ES-I3 (cell line): ENCODE measurements around the gene MUC20.
"Not testable (repeated sequence)": the region's sequence is repeated elsewhere in the genome, so short reads cannot be mapped to it uniquely, and the experiment has no call there.

Source experiments
- H3K36me3 ChIP-seq: 2 replicates; pipeline ENCODE4 v1.6.1; 2013; ENCODE audit warnings: mild to moderate bottlenecking, low read length, control low read depth, moderate library complexity; ENCODE audit not compliant: insufficient read depth
- H3K4me1 ChIP-seq: 2 replicates; pipeline ENCODE4 v1.6.1; 2013; ENCODE audit warnings: mild to moderate bottlenecking, control low read depth, low read length; ENCODE audit not compliant: insufficient read depth
- H3K9ac ChIP-seq: 2 replicates; pipeline ENCODE4 v1.6.1; 2013; ENCODE audit warnings: low read depth, mild to moderate bottlenecking, low read length, moderate library complexity
- H3K9me3 ChIP-seq: 2 replicates; pipeline ENCODE4 v1.6.1; 2013; ENCODE audit warnings: mild to moderate bottlenecking, low read length, moderate library complexity; ENCODE audit not compliant: control insufficient read depth, insufficient read depth

Gene MUC20

DNA sequence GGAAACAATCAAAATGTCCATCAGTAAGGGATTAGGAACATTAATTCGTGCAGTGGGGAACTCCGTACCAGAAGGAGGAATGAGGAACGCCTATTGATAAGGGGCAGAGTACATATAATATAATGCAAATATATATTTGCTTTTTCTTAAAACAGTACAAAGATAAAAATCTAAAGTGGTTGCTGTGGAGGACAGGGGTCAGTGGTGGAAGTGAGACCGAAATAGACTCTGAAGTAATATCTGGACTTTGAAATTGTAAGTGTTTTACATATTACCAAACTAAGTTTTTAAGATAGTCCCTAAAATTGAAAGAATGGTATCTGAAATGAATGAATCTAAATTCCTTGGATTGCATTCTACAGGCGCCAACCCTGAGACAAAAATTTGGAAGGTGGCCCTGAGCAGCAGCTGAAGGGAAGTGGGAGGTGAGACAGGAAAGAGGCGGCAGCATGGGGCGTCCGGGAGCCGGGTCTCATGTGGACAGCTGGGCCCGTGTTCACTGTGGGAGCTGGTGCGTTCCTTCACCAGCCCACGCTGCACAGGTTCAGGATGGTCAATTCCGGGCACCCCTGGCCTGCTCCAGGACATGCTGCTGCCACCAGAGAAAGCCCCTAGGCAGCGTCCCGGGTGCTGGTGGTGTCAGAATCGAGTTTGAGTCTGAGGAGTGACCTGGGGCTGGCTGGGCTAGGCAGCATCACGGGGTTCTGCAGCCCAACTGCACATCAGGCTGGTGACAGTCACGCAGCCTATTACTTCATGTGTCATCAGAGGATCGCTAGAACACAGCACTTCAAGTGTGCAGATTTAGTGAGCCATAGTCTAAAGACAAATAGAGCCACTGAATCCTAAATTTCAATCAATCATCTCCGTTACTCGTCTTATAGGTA, 31.4 kb upstream of the MUC20 start:
- H3K36me3 ChIP-seq = peaks cover 21% of the 10 kb centered on the region
- H3K9ac ChIP-seq, H3K9me3 ChIP-seq, H3K4me1 ChIP-seq: not testable (repeated sequence)

DNA sequence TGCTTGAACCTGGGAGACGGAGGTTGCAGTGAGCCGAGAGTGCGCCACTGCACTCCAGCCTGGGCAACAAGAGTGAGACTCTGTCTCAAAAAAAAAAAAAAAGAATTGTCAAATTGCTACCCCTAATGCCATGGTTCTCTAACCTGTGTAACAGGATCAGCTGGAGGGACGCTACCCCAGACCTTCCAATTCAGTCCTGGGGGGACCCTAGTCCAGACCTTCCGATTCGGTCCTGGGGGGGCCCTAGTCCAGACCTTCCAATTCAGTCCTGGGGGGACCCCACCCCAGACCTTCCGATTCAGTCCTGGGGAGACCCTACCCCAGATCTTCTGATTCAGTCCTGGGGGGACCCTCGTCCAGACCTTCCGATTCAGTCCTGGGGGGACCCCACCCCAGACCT, 29.8 kb upstream of the MUC20 start:
- no peaks in the 10 kb centered on the region for H3K9me3 ChIP-seq
- peaks cover 15% of the 10 kb centered on the region for H3K36me3 ChIP-seq
- H3K9ac ChIP-seq = no peak overlapping the region
- no peaks in the 10 kb centered on the region for H3K4me1 ChIP-seq

DNA sequence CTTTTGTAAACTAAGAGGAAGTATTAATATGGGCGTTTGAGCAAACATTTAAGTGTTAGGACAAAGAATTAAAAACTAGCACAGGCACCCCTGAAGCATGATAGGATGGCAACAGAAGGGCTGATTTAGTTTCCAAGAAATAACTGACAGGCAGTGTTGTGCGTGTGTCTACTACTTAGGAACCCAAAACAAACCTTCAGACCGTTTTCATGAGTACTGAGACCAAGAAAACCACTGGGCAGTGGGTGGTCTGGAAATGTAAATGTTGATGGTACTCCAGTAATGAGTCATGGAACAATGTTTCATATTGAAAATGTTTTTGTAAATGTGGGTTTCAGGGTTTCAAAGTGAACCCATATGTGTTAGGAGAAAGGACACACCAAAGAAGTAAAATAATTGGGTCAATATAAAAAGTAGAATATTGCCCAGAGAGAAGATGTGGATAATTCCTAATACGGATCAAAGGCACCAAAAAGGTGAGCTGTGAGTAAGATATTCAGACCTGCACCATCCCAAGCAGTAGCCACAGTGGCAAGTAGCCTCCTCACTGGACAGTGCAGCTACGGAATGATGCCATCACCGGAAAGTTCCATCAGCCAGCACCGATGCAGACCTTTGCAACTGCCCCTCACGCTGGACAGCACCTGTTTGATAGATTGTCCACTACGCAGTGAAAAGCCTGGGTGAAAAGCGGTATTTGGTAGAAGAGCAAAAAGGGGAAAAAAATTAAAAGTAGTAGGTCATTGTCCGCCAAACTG, 29.0 kb upstream of the MUC20 start:
- peaks cover 12% of the 10 kb centered on the region for H3K36me3 ChIP-seq
- H3K4me1 ChIP-seq, H3K9ac ChIP-seq, H3K9me3 ChIP-seq: not testable (repeated sequence)

DNA sequence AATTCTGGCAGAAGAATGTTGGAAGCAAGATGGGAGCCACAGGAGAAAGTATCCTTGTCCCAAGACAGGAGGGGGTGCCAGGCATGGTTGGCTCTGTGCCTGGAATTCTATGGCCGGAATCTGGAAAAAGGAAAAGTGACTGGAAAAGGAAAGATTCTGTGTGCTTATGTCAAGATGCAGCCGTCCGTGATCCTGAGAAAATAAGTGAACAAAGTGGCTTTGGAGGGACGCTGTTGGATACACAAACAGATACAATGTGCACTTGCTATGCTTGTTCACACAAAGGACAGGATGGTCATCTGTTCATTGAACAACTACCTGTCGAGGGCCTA, 28.5 kb upstream of the MUC20 start:
- H3K4me1 ChIP-seq = peaks cover 10% of the 10 kb centered on the region
- H3K9me3 ChIP-seq = no peaks in the 10 kb centered on the region
- peaks cover 12% of the 10 kb centered on the region for H3K36me3 ChIP-seq
- H3K9ac ChIP-seq = no peak overlapping the region

DNA sequence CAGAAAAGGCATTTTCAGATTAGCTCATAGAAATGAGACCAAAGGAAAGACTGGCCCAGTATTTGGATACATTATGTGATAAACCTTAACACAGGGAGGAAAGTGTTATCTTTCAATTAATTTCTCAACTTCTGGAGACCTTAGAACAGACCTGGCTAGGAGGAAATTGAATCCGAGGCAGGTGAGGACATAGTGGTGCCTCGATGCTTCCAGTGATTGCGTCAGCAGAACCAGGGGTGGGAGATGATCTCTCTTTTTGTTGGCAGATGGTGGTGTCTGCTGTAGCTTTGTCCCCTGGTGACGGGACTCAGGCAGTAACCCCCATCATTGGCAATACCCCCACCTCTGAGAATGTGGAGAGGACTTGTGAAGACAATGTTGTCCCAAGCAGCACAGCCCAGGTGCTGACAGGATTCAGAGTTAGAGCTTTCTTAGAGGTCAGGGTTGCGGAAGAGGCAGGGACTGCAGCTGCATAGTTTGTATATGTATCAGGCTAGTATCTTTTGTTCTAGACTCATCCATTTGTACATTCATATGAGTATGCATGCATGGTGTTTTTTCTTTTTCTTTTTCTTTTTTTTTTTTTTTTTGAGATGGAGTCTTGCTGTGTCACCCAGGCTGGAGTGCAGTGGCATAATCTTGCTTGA, 27.9 kb upstream of the MUC20 start:
- Histone ChIP-seq H3K9me3 (no peaks in the 10 kb centered on the region), H3K4me1 (peaks cover 16% of the 10 kb centered on the region), H3K9ac (no peak overlapping the region), H3K36me3 (peaks cover 12% of the 10 kb centered on the region)

DNA sequence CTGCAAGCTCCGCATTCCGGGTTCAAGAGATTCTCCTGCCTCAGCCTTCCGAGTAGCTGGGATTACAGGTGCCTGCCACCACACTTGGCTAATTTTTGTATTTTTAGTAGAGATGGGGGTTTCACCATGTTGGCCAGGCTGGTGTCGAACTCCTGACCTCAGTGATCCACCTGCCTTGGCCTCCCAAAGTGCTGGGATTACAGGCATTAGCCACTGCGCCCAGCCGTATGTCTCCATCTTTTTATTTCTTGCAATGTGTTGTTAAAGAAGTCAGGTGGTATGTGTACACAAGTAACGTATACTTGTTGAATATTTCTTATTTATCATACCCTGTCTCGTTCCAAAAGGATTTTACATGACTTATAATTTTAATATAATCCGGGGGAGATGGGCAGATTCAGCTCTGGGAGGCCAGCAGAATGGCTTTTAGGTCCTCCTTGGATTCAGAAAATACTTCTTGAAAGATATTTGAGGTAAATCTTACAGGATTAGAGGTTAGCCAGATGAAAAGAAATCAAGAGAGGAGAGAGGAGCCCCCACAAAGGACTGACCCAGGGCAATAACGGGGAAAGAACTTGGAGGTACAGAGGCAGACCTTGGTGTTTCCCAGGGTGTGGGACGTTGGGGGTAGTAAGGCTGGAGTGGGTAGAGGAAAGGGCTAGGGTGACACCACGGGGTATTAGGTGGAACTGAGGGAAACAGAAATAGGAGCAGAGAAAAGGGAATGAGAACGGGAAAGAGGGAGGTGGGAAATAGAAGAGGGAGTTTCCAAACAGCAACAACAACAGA, 27.2 kb upstream of the MUC20 start:
- no peaks in the 10 kb centered on the region for H3K9me3 ChIP-seq
- peaks cover 12% of the 10 kb centered on the region; the same call in 1 of the 2 replicates for H3K36me3 ChIP-seq
- peaks cover 23% of the 10 kb centered on the region for H3K4me1 ChIP-seq
- no peak overlapping the region for H3K9ac ChIP-seq

DNA sequence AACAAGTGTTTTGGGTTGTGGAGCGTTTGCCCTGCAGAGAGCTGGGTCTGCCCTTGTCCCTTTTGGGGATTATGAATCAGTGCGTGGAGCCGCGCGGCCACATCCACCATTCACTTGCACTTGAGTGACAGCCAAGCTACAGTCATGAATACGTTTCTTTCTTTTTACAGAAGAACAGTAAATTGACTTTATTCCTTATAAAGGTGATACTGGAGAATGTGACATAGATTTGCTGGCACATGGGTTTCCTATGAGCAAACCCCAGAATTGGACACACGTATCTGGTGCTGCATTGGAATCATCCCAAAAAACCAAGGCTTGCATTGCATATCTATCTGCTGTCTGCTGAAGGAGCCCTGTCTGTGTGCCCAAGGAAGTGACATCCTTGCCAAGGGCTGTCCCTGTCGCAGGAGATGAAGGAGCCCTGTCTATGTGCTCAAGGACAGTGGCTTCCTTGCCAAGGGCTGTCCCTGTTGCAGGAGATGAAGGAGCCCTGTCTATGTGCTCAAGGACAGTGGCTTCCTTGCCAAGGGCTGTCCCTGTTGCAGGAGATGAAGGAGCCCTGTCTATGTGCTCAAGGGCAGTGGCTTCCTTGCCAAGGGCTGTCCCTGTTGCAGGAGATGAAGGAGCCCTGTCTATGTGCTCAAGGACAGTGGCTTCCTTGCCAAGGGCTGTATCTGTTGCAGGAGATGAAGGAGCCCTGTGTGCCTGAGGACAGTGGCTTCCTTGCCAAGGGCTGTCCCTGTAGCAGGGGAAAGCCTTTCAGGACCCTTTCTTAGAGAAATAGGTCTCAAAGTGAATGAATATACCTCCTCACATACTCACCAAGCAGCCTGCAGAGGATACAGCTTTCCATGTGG, 26.3 kb upstream of the MUC20 start:
- H3K9ac ChIP-seq = not testable (repeated sequence)
- peaks cover 12% of the 10 kb centered on the region; the same call in 1 of the 2 replicates for H3K36me3 ChIP-seq

DNA sequence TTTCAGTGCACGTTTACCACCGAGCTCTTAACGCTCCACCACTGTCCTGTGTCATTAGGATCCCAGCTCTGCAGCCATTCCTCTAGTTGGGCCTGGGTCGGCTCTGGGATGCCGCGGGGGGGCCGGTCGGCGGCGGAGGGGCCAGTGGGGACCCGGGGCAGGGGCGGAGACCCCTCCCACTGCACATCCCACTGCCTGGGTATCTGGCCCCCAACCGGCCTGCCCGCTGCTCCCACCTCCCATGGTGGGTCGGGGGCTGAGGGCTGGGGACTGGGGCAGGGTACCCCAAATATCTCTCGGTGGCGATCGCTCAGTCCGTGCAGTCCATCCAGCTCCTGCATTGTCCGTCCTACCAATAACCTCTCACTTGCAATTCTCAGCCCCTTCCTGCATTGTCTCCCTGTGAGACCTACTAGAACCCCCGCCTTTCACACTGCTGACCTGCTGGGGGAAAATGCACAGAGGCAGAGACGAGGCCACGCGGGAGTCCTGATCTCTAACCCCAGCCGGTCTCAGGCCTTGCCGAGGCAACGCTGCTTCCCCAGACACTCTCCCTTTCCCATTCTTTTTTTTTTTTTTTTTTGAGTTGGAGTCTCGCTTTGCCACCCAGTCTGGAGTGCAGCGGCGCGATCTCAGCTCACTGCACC, 24.0 kb upstream of the MUC20 start:
- no peaks in the 10 kb centered on the region for H3K9me3 ChIP-seq
- peaks cover 28% of the 10 kb centered on the region for H3K4me1 ChIP-seq
- H3K9ac ChIP-seq = no peak overlapping the region
- H3K36me3 ChIP-seq = peaks cover 12% of the 10 kb centered on the region; the same call in 1 of the 2 replicates

More for the DNA sequence above, 26.3 kb upstream of the MUC20 start:
- peaks cover 28% of the 10 kb centered on the region for H3K4me1 ChIP-seq
- not testable (repeated sequence) for H3K9me3 ChIP-seq

DNA sequence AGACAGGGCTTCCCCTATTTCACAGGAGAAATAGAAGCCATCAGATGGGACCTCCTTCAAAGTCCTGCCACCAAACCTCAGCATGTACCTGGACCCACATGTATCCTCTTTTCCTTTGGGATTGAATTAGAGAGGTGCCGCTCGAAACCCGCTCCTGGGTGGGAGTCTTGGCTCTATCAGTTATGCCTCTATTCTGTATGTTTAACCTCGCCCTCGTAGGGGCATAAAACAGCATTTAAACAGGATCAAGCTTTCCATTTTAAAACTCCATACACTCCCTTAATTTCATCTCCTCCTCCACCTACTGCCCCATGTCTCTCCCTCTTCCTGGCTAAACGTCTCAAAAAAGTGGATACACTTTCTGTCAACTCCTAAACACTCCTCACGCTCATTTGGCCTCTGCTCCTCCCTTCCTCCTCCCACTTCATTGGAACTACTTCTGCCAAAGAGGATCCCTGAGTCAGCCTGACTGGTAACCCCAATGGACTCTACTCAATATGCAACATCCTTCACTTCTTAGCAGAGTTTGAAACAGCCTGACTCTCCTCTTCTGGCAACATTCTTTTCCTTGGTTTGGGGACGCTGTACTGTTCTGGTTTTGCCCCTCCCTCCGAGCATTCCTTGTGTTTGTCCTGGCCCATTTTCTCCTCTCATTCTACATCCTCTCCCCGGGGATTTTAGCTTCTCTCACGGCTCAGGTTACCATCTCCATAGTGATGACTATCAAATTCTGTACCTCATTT, 23.0 kb upstream of the MUC20 start:
- H3K36me3 ChIP-seq = peaks cover 8% of the 10 kb centered on the region; the same call in 1 of the 2 replicates
- 0 out of 2 replicates have a peak overlapping the region, but pooled peaks have one; percentile 0 for H3K9ac ChIP-seq
- H3K4me1 ChIP-seq = peaks cover 28% of the 10 kb centered on the region
- no peaks in the 10 kb centered on the region for H3K9me3 ChIP-seq

DNA sequence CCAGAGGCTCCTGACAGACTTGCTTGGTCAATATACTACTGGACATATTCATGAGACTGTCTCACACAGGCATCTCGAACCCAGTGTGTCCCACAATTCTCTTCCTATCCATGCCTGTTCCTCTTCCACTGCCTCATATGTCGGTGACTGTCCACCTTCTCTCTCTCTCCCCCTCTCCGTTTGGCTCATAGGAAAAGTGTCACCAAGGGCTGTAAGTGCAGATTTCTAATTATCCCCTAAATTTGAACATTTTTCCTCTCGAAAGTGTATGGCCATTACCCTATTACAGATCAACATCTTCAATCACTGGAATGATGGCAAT, 22.5 kb upstream of the MUC20 start:
- Histone ChIP-seq H3K9me3 (no peaks in the 10 kb centered on the region), H3K4me1 (peaks cover 28% of the 10 kb centered on the region), H3K9ac (no peak overlapping the region; the same call in 1 of the 2 replicates), H3K36me3 (peaks cover 8% of the 10 kb centered on the region; the same call in 1 of the 2 replicates)

DNA sequence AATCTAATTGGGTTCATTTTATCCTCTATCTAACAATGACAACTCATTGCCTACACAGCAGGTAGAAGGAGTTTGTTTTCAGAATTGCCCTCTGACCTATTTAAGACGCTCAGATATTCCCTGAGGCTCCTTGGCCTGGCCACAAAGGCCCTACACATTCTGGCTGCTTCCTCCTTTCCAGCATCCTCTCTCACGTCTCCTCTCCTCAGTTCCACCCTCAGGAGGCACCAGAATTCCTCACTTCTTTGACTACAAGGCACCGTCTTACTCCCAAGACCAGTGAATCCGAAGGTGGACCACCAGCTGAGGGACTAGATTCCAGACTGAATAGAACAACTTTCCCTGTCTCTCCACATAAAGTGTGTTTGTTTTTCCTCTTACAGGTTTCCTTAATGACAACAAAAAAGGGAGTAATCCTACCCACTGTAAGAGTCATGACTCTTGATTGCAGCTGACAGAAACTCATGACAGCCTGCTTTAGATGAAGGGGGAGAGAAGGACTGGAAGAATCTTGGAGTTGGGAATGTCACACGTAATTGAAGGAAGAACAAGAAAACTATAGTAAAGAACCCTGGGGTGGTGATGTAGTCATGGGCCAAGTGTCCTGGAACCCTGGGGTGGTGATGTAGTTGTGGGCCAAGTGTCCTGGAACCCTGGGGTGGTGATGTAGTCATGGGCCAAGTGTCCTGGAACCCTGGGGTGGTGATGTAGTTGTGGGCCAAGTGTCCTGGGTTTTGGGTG, 22.0 kb upstream of the MUC20 start:
- Histone ChIP-seq H3K36me3 (peaks cover 6% of the 10 kb centered on the region; the same call in 1 of the 2 replicates), H3K9me3 (no peaks in the 10 kb centered on the region), H3K4me1 (peaks cover 28% of the 10 kb centered on the region), H3K9ac (peak overlapping the region; percentile 43; the same call in 1 of the 2 replicates)

DNA sequence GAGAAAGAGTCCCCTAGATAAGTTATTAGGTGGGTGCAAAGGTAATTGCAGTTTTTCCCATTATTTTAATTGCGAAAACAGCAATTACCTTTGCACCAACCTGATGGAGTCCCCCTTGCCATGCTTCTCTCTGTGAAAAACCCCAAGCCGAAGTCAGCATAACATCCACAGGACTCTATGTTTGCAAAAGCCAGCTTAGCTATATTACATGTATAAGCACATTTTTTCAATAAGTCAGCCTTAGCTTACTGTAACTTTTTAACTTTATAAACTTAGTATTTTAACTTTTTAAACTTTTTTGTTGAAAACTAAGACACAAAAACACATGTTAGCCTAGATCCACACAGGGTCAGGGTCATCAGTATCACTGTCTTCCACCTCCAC, 21.4 kb upstream of the MUC20 start:
- Histone ChIP-seq H3K36me3 (peaks cover under 1% of the 10 kb centered on the region; the same call in 1 of the 2 replicates), H3K4me1 (peaks cover 28% of the 10 kb centered on the region), H3K9ac (no peak overlapping the region), H3K9me3 (no peaks in the 10 kb centered on the region)
